GM21390 (cell line): ENCODE data around the gene SMURF1.

Experiments used
- ATAC-seq: cut with Tn5 transposase; IDR thresholded peaks from one replicate; pipeline ENCODE4 v1.9.1; 2021; ENCODE audit not compliant: unreplicated experiment

Gene SMURF1

GRCh38 chr7:99098824-99099498 is 44.9 kb downstream of the SMURF1 start:
- no peak for ATAC-seq

GRCh38 chr7:99098286-99098823 is 45.6 kb downstream of the SMURF1 start:
- ATAC-seq = no peak

DNA sequence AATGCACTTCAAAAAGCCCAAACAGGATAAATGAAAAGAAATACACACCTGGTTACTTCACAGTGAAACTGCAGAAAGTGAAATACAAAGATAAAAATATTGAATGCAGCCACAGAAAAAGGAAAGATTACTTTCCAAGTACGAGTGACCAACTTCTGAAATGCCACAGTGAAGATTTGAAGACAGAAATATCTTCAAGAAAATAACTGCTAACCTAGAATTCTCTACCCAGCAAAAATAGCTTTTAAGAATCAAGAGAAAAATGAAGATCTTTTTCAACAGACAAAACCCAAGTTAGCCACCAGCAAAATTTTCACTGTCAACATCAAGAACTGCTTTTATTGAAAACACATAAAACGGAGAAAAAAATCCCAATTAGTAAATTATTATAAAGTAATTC is 46.2 kb downstream of the SMURF1 start:
- ATAC-seq = no peak

GRCh38 chr7:99096124-99096887 is 47.6 kb downstream of the SMURF1 start:
- ATAC-seq = no peak

DNA sequence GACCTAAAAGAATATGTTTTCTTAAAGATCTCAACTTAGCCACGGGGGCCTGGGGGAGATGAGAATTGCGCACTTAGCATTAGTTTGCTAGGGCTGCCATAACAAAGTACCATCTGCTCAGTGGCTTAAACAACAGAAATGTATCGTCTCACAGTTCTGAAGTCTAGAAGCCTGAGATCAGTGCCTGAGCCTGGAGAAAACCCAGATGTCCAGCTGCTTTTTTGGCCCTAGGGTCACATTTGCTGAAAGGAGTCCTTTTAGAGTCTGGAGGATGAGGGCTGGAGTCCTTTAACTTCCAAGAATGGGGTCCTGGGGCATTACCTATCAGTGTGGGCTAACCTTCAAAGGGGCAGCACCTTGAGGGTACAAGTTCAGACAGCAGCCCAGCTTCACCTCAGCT is 48.2 kb downstream of the SMURF1 start:
- ATAC-seq = no peak

DNA sequence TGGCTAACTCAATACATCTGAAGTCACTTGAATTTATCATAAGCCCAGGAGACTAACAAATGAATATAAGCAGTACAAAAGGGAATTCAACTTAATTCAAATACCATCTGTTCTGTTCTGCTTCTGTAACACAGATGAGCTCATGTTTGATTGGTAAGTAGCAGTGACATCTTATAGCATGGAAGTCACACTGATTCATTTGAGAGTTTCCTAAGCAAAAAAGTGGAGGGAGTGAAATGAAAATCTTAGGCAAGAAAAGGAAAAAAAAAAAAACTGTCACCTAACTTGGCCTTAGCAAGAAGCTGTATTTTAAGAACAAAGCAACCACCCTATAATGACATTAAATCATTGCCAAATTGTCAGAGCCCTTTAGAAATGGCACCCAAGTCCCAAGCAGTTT is 49.5 kb downstream of the SMURF1 start:
- ATAC-seq = no peak

GRCh38 chr7:99092064-99092720 is 51.7 kb downstream of the SMURF1 start:
- ATAC-seq = no peak

DNA sequence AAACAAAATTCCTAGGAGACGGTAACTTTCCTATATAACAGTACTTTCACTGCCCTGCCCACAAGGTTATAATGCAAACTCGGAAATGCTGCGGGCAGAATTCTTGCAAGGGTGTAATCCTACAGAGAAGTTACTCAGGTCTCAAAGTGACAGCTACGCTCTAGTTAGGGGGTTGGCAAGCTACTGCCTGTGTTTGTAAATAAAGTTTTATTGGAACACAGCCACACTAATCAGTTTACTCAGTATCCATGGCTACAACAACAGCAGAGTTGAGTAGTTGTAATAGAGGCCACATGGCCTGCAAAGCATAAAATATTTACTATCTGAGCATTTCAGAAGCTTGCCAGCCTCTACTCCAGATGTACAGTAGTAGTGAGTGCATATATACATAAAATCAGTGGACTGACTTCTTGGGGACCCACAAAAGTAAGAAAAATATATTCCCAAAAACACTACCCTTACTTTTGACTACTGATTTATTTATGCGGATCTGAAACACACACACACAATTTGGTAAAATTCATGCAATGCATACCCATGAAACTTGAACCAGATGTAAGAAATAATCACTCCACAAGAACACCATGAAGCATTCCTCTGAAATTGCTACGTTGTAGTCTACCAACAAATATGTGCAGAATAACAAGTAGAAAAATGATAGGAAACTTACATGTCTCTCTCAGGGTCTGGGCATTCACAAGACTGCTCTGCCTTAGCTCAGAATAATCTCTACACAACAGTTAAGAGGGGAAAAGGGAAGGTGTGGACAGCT is 53.0 kb downstream of the SMURF1 start:
- ATAC-seq = no peak

DNA sequence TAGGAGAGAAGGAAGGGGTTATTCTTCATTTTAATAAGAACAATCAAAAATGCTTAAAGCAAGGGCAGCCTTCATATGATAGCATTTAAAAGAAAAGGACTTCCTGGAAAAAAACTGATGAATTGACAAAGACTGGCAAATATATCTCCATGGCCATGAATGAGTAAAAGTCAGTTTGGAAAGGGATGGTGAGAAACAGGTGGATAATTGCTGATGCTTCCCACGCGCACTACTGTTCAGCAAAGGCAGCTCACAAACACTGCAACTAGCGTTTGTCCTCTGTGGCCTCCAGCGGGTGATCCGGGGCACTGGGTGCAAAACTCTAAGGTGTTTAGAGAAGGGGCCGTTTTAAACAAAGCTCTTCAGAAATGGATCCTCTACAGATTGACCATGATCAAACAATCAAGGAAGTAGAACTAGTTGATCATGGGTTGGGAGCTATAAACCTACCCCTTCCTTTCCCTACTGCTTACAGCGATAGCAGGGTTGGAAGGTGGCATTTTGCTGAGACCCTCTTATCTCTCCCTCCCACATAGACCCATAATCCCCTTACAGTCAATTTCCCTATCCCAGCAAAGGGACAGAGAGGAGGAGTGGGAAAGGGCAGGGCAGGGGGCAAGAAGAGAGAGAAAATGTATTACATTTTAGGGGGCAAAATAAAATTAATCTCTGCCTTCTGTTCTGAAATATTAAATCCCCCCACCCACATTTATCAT is 53.8 kb downstream of the SMURF1 start:
- no peak for ATAC-seq

GRCh38 chr7:99086944-99087343 is 57.0 kb downstream of the SMURF1 start:
- ATAC-seq = no peak

- ATAC-seq = no peak
Observed at GRCh38 chr7:99086532-99086931, 57.4 kb downstream of the SMURF1 start.

DNA sequence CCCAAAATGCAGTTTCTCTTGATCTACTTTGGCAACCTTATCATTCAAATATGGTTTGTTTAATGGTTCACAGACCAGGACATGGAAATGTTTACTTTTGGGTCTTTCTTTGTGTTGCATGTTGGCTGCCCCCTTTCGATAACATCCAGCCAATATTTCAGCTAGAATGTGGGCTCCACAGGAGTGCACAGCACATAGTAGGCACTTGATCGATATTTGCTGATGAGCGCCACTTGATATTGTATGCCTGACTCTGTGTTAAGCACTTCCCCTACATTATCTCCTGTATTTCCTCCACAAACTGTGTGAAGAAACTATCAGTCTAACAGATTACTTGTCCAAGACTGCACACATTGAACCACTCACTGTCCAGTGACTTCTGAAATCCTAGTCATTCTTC is 60.2 kb downstream of the SMURF1 start:
- ATAC-seq = no peak

DNA sequence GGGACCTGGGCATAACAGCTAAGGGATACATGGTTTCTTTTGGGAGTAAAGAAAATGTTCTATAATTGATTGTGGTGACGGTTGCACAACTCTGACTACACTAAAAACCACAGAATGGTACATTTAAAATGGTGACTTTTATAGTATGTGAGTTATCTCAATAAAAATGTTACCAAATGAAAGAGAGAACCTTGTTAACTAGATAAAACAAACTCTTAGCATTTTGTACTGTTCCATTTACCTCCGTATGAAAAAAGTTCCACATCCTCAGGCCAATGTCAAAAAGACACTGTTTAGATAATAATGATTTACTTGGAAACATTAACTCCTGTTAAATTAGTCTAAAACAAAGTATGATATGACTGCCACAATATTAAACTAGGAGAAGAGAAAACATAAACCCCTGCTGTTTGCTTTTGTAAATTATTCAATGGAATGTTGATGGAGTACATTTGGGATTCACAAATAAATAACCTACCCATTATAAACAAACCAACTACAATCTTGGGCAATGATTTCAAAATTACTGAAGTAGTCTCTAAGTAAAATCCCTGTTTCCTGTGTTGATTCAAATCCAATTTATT is 60.7 kb downstream of the SMURF1 start:
- ATAC-seq = no peak

GRCh38 chr7:99080679-99081078 is 63.2 kb downstream of the SMURF1 start:
- no peak for ATAC-seq

- ATAC-seq = no peak
Observed at GRCh38 chr7:99079104-99079503, 64.8 kb downstream of the SMURF1 start.

GRCh38 chr7:99078416-99078815 is 65.5 kb downstream of the SMURF1 start:
- ATAC-seq = no peak

DNA sequence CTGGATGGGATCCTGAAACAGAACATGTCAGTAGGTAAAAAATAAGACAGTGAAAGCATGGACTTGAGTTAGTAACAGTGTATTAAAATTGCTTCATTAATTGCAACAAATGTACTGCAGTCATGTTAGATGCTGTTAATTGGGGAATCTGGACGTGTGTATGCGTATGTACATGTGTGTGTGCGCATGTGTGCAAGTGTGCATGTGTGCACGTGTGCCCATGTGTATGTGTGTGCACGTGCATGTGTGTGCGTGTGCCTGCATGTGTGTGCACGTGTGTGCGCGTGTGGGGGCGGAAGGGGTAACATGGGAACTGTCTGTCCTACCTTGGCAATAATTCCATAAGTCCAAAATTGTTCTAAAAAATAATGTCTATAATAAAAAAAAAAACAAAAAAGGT is 67.3 kb downstream of the SMURF1 start:
- no peak for ATAC-seq

GRCh38 chr7:99073839-99074446 is 70.0 kb downstream of the SMURF1 start:
- no peak for ATAC-seq

DNA sequence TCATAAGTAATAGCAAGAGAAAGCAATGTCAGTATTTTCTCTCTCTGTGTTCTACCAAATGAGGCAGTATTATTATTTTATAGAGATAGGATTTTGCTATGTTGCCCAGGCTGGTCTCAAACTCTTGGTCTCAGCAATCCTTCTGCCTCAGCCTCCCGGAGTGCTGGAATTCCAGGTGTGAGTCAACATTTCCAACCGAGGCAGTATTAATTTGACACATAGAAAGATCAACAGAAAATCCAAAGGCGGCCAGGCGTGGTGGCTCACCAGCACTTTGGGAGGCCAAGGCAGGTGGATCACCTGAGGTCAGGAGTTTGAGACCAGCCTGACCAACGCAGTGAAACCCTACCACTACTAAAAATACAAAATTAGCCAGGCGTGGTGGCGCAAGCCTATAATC is 71.8 kb downstream of the SMURF1 start:
- no peak for ATAC-seq

GRCh38 chr7:99070361-99070760 is 73.5 kb downstream of the SMURF1 start:
- no peak for ATAC-seq
